ENCODE results near the gene SVBP. TPM values are rescaled to one million over a fixed set of nuclear protein-coding genes. Genes with fewer than 3 reads are reported as not detected.

Gene SVBP
- polyA plus RNA-seq, 1 experiment: 10.5 TPM

- peaks cover 3% of the 10 kb centered on the region; the same call in 1 of the 2 replicates for H3K36me3 ChIP-seq (ENCODE audit: control insufficient read depth, insufficient read depth, low read length)
- no peaks in the 10 kb centered on the region for H3K27me3 ChIP-seq (ENCODE audit: control insufficient read depth, insufficient read depth, low read length)
- H3K4me3 ChIP-seq (ENCODE audit: low read depth, low read length): no peak overlapping the region
- DNase-seq (ENCODE audit: low read depth): no peak
- no peak for TF ChIP-seq CTCF (IDR thresholded peaks at IDR 0.05; ENCODE audit: insufficient read depth, low read depth, low read length)
- ChIA-PET CTCF (interaction anchor here (1.6 to 5.8 kb wide), 3 partner anchors 8 to 304 kb away, joined by 4 to 34 read pairs (median 8); no protein-coding TSS in a partner anchor), POLR2A (no interaction called here)
These were observed 47.4 kb downstream of the SVBP start for GRCh38 chr1:42769811-42770210.

GRCh38 chr1:42768172-42768571 lies 49.0 kb downstream of the SVBP start:
- no peak for TF ChIP-seq CTCF (IDR thresholded peaks at IDR 0.05; ENCODE audit: insufficient read depth, low read depth, low read length)

GRCh38 chr1:42767510-42768000 lies 49.6 kb downstream of the SVBP start:
- Histone ChIP-seq H3K4me3 (ENCODE audit: low read depth, low read length) (peak overlapping the region; percentile 69), H3K36me3 (ENCODE audit: control insufficient read depth, insufficient read depth, low read length) (peaks cover under 1% of the 10 kb centered on the region), H3K27me3 (ENCODE audit: control insufficient read depth, insufficient read depth, low read length) (no peaks in the 10 kb centered on the region)
- POLR2A ChIA-PET: interaction anchor here (0.7 kb wide), 1 partner anchor 433 kb away, joined by 4 read pairs; no protein-coding TSS in a partner anchor
- CTCF ChIA-PET: interaction anchor here (2.1 to 5.8 kb wide), 3 partner anchors 10 to 594 kb away, joined by 5 to 34 read pairs (median 17); no protein-coding TSS in a partner anchor
- no peak for TF ChIP-seq CTCF (IDR thresholded peaks at IDR 0.05; ENCODE audit: insufficient read depth, low read depth, low read length)
- DNase-seq (ENCODE audit: low read depth): no peak

More at GRCh38 chr1:42768172-42768571, 49.0 kb downstream of the SVBP start:
- Histone ChIP-seq H3K4me3 (ENCODE audit: low read depth, low read length) (no peak overlapping the region), H3K27me3 (ENCODE audit: control insufficient read depth, insufficient read depth, low read length) (no peaks in the 10 kb centered on the region), H3K36me3 (ENCODE audit: control insufficient read depth, insufficient read depth, low read length) (0 out of 2 replicates have a peak, but pooled peaks cover 1% of the 10 kb centered on the region)
- ChIA-PET POLR2A (no interaction called here), CTCF (interaction anchor here (1.6 to 5.8 kb wide), 3 partner anchors 10 to 595 kb away, joined by 5 to 34 read pairs (median 8); no protein-coding TSS in a partner anchor)
- no peak for DNase-seq (ENCODE audit: low read depth)

GRCh38 chr1:42766741-42767509 lies 50.3 kb downstream of the SVBP start, which contains the start of the genes C1orf50 and P3H1:
Gene C1orf50 (plus strand): TSS chr1:42767249. CDS start chr1:42767312, 63 bp downstream.
Gene P3H1 (minus strand): TSS chr1:42767028. CDS start chr1:42766971, 57 bp downstream.
- ChIA-PET POLR2A (interaction anchor here (0.6 to 0.9 kb wide), 4 partner anchors 50 to 500 kb away, joined by 3 to 6 read pairs (median 4); partner anchors contain the start of genes ERMAP and SVBP), CTCF (interaction anchor here (0.6 to 5.8 kb wide), 12 partner anchors 7 to 594 kb away, joined by 3 to 34 read pairs (median 5); no protein-coding TSS in a partner anchor)
- Histone ChIP-seq H3K4me3 (ENCODE audit: low read depth, low read length) (peak within 1 kb of the TSS; percentile 69), H3K27me3 (ENCODE audit: control insufficient read depth, insufficient read depth, low read length) (no peaks in the 10 kb centered on the region), H3K36me3 (ENCODE audit: control insufficient read depth, insufficient read depth, low read length) (peaks cover 5% of the 10 kb centered on the region)
- peak; percentile 97 for DNase-seq (ENCODE audit: low read depth)
- no peak for TF ChIP-seq CTCF (IDR thresholded peaks at IDR 0.05; ENCODE audit: insufficient read depth, low read depth, low read length)
